IPS DF 6.9 (cell line): ENCODE results near the gene SMIM5.

Experiments used
- DNase-seq: peaks from one replicate; pipeline ENCODE4 v3.0.0-alpha.2; 2013; ENCODE audit warnings: low read depth, low spot score
- H3K27ac ChIP-seq: one replicate; pipeline ENCODE4 v1.5.1; 2013; ENCODE audit warnings: low read length, control low read depth
- H3K27me3 ChIP-seq: 2 replicates; pipeline ENCODE4 v1.6.1; 2013; ENCODE audit warnings: mild to moderate bottlenecking, low read length; ENCODE audit not compliant: control insufficient read depth, insufficient read depth
- H3K36me3 ChIP-seq: 2 replicates; pipeline ENCODE4 v1.6.1; 2013; ENCODE audit warnings: low read length; ENCODE audit not compliant: control insufficient read depth, insufficient read depth
- H3K4me1 ChIP-seq: 2 replicates; pipeline ENCODE4 v1.6.1; 2013; ENCODE audit warnings: low read length; ENCODE audit not compliant: control insufficient read depth, insufficient read depth
- H3K4me3 ChIP-seq: 2 replicates; pipeline ENCODE4 v1.5.1; 2013; ENCODE audit warnings: mild to moderate bottlenecking, low read length
- H3K9me3 ChIP-seq: 2 replicates; pipeline ENCODE4 v1.6.1; 2013; ENCODE audit warnings: low read length, inconsistent platforms; ENCODE audit not compliant: control insufficient read depth, insufficient read depth
- WGBS: extraction: QIAGEN DNeasy Blood & Tissue Kit; methylation state at CpG from one replicate; pipeline ENCODE4 v1.1.7; 2013; ENCODE audit warnings: mixed read lengths, missing lambda C conversion rate; ENCODE audit not compliant: insufficient read length, insufficient coverage; 5-methylcytosine and 5-hydroxymethylcytosine counted together

The SMIM5 gene

GRCh38 chr17:75640556-75641119 is 7.4 kb downstream of the SMIM5 start:
- WGBS, result no CpG with 5 or more reads among the region's 13 CpGs
- no peak overlapping the region for H3K27ac ChIP-seq
- no peaks in the 10 kb centered on the region for H3K9me3 ChIP-seq
- no peak overlapping the region for H3K4me3 ChIP-seq
- H3K36me3 ChIP-seq, result peaks cover 2% of the 10 kb centered on the region; the same call in 1 of the 2 replicates
- no peaks in the 10 kb centered on the region for H3K27me3 ChIP-seq
- DNase-seq, result no peak
- peaks cover 10% of the 10 kb centered on the region for H3K4me1 ChIP-seq

DNA sequence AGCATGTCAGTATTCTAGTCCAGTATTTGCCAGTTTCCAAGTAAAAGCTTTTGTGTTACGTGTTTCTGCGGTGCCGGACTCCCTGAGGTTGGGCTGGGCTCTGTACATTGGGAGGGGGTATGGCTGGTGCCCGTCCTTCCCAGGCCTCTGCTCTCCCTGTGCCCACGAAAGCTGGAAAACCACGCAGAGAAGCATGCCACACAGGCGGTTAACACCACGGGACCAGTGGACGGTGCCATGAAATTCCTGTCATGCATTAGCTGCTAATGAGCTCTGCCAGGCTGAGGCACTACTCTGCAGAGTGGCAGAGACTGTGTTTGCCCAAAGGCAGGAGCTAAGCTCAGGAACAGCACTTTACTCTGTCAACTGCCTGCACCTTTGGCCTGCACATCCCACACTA is 8.1 kb downstream of the SMIM5 start:
- H3K4me3 ChIP-seq, result no peak overlapping the region
- no peak overlapping the region for H3K27ac ChIP-seq
- no peak for DNase-seq
- H3K27me3 ChIP-seq, result no peaks in the 10 kb centered on the region
- no CpG with 5 or more reads among the region's 9 CpGs for WGBS
- no peaks in the 10 kb centered on the region for H3K9me3 ChIP-seq
- H3K36me3 ChIP-seq, result peaks cover 2% of the 10 kb centered on the region; the same call in 1 of the 2 replicates
- H3K4me1 ChIP-seq, result peaks cover 11% of the 10 kb centered on the region; the same call in 1 of the 2 replicates

- peaks cover 11% of the 10 kb centered on the region; the same call in 1 of the 2 replicates for H3K4me1 ChIP-seq
- no CpG with 5 or more reads among the region's 7 CpGs for WGBS
- no peak overlapping the region for H3K27ac ChIP-seq
- no peaks in the 10 kb centered on the region for H3K9me3 ChIP-seq
- H3K4me3 ChIP-seq, result no peak overlapping the region
- no peaks in the 10 kb centered on the region for H3K27me3 ChIP-seq
- H3K36me3 ChIP-seq, result peaks cover 2% of the 10 kb centered on the region; the same call in 1 of the 2 replicates
- DNase-seq, result no peak
These were observed 9.0 kb downstream of the SMIM5 start for GRCh38 chr17:75642182-75642783.

- Histone ChIP-seq H3K36me3 (peaks cover 4% of the 10 kb centered on the region; the same call in 1 of the 2 replicates), H3K4me1 (peaks cover 11% of the 10 kb centered on the region; the same call in 1 of the 2 replicates), H3K9me3 (no peaks in the 10 kb centered on the region), H3K27me3 (no peaks in the 10 kb centered on the region), H3K4me3 (no peak overlapping the region), H3K27ac (no peak overlapping the region)
- WGBS, result 100% methylated on average over 1 of the region's 17 CpGs
- DNase-seq, result no peak
These were observed 9.8 kb downstream of the SMIM5 start for GRCh38 chr17:75642784-75643642.

DNA sequence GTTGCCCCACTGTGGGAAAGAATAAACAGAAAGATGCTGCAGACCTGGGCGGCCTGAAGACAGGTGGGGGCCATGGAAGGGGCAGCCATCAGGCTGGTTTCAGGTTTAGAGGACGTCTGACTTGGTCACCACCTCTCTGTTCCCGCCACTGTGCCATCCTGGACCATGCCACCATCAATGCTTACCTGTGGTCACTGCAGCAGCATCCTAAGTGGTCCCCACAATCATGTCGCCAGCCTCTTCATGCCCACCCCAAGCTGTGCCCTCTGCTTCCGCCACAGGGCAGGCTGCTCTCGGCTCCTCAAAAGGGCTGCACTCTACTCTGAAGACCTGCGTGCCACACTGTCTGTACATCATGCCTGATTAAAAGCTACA is 10.4 kb downstream of the SMIM5 start:
- Histone ChIP-seq H3K4me1 (peaks cover 11% of the 10 kb centered on the region; the same call in 1 of the 2 replicates), H3K27me3 (no peaks in the 10 kb centered on the region), H3K36me3 (peaks cover 4% of the 10 kb centered on the region; the same call in 1 of the 2 replicates), H3K4me3 (no peak overlapping the region), H3K9me3 (no peaks in the 10 kb centered on the region), H3K27ac (no peak overlapping the region)
- DNase-seq, result no peak
- no CpG with 5 or more reads among the region's 7 CpGs for WGBS

GRCh38 chr17:75645501-75645888 is 12.3 kb downstream of the SMIM5 start:
- Histone ChIP-seq H3K4me3 (no peak overlapping the region), H3K9me3 (no peaks in the 10 kb centered on the region), H3K4me1 (peaks cover 11% of the 10 kb centered on the region; the same call in 1 of the 2 replicates), H3K27ac (no peak overlapping the region), H3K36me3 (peaks cover 3% of the 10 kb centered on the region), H3K27me3 (no peaks in the 10 kb centered on the region)
- DNase-seq, result no peak
- no CpG with 5 or more reads among the region's 7 CpGs for WGBS

DNA sequence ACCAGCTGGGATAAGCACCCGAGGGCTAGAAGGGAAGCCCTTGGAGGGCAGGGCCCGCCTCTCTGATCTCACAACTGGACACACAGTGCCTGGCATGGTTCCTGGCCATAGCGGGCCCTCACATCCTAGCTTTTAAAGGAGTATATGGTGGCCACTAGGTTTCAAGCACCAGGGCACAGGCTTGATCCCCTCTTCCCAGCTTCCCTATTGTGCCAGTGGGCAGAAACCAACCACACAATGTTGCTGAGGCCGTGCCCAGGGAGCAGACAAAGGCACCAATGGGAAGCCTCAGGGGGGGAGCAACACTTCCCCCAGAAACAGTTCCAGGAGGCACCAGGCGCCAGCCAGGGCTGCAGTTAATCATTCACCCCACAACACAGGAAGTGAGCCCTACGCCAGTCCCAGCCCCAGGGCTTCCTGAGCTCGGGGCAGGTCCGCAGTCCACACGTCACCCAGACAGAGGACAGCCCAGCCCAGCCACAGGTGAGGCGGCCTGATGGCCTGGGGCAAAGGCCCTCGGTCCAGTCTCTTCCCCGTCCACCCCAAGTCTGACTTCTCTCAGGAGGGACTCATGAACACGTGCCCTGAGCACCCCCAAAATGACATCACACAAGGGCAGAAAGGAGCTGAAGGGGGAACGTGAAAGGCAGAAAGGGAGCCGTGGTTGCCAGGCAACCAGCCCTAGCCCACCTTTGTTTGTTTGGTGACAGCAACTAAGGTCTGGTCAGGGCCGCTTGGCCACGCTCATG is 12.8 kb downstream of the SMIM5 start:
- H3K4me1 ChIP-seq, result peaks cover 11% of the 10 kb centered on the region; the same call in 1 of the 2 replicates
- H3K36me3 ChIP-seq, result peaks cover 9% of the 10 kb centered on the region
- DNase-seq, result no peak
- no peak overlapping the region for H3K27ac ChIP-seq
- no peaks in the 10 kb centered on the region for H3K27me3 ChIP-seq
- no CpG with 5 or more reads among the region's 17 CpGs for WGBS
- no peaks in the 10 kb centered on the region for H3K9me3 ChIP-seq
- no peak overlapping the region for H3K4me3 ChIP-seq

DNA sequence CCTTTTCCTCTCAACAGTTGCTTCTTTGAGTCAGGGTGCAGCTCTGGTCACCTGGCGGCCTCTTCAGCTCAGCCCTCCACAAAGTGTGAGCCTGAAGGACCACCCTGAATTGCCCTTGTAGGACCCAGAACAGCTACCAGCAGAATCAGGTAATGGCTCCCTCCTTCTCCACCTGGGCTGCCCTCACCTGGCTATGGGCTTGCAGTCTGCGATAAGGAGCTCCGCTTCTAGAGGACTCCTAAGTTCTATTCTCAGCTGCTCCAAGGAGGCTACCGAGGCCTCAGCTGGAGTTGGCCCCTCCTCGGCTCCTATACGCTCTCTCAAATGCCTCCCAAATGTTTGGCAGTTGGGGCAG is 13.4 kb downstream of the SMIM5 start:
- H3K9me3 ChIP-seq, result no peaks in the 10 kb centered on the region
- H3K4me1 ChIP-seq, result peaks cover 11% of the 10 kb centered on the region; the same call in 1 of the 2 replicates
- H3K27me3 ChIP-seq, result no peaks in the 10 kb centered on the region
- H3K4me3 ChIP-seq, result no peak overlapping the region
- WGBS, result no CpG with 5 or more reads among the region's 6 CpGs
- DNase-seq, result no peak
- H3K36me3 ChIP-seq, result peaks cover 9% of the 10 kb centered on the region
- no peak overlapping the region for H3K27ac ChIP-seq

DNA sequence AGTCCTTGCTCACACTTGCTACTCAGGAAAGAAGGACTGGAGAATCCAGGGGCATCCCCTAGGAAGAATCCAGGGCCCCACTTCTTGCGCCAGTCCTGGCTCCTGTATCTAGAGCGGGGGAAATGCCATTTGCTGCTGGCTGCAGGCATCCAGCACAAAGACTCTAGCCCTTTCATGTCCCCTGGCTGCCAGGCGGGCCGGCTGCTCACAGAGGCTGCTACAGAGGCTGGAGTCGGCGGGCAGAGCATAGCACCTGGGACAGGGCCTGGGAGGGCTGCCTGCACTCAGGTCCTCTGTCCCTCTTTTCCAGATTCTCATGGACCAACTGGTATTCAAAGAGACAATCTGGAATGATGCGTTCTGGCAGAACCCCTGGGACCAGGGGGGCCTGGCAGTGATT is 13.8 kb downstream of the SMIM5 start:
- Histone ChIP-seq H3K27ac (no peak overlapping the region), H3K4me3 (no peak overlapping the region), H3K27me3 (no peaks in the 10 kb centered on the region), H3K9me3 (no peaks in the 10 kb centered on the region), H3K36me3 (peaks cover 9% of the 10 kb centered on the region), H3K4me1 (peaks cover 11% of the 10 kb centered on the region; the same call in 1 of the 2 replicates)
- no CpG with 5 or more reads among the region's 7 CpGs for WGBS
- no peak for DNase-seq

DNA sequence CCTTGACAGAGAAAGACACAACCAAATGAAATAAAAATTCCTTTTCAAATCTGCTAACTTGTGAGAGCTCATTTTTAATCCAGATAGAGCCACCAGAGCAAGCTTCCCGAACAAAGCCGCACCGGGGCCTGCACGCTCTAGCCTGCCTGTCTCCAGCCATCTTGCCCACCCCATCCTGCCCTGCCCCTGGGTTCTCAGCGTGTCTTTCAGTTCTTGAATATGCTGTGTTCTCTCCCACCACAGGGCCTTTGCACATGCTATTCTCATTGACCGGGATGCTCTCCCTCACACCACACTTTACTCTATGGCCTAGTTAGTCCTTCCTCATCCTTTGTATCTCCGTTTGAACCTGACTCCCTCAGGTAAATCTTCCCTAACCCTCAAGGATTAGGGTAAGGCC is 14.7 kb downstream of the SMIM5 start:
- Histone ChIP-seq H3K36me3 (peaks cover 12% of the 10 kb centered on the region), H3K4me3 (no peak overlapping the region), H3K27me3 (no peaks in the 10 kb centered on the region), H3K9me3 (no peaks in the 10 kb centered on the region), H3K4me1 (peaks cover 8% of the 10 kb centered on the region; the same call in 1 of the 2 replicates), H3K27ac (no peak overlapping the region)
- DNase-seq, result no peak
- WGBS, result no CpG with 5 or more reads among the region's 7 CpGs
